Activated CD4-positive, alpha-beta T cell treated with anti-CD3 and anti-CD28 coated beads for 1 hour (primary cell): Measurements from ENCODE around the gene HEATR9.

Experiments used
- DNase-seq: peaks from one replicate; pipeline ENCODE4 v3.0.0-alpha.2; 2020

HEATR9 gene

GRCh38 chr17:35864853-35865252 lies 3.8 kb downstream of the HEATR9 start:
- no peak for DNase-seq

- DNase-seq = no peak
Measured at GRCh38 chr17:35856603-35857002, 12.1 kb downstream of the HEATR9 start.

GRCh38 chr17:35855965-35856364 lies 12.7 kb downstream of the HEATR9 start:
- DNase-seq = no peak

GRCh38 chr17:35849469-35850348 lies 19.0 kb downstream of the HEATR9 start:
- DNase-seq = no peak

GRCh38 chr17:35847633-35848373 lies 20.9 kb downstream of the HEATR9 start:
- no peak for DNase-seq

GRCh38 chr17:35847006-35847405 lies 21.7 kb downstream of the HEATR9 start:
- DNase-seq = no peak

GRCh38 chr17:35846055-35846809 lies 22.5 kb downstream of the HEATR9 start:
- no peak for DNase-seq

GRCh38 chr17:35844547-35844946 lies 24.1 kb downstream of the HEATR9 start:
- no peak for DNase-seq

- no peak for DNase-seq
Measured at GRCh38 chr17:35843698-35844097, 25.0 kb downstream of the HEATR9 start.

- DNase-seq = no peak
Measured at GRCh38 chr17:35842239-35842638, 26.5 kb downstream of the HEATR9 start.

GRCh38 chr17:35841505-35841904 lies 27.2 kb downstream of the HEATR9 start:
- DNase-seq = no peak

GRCh38 chr17:35841101-35841500 lies 27.6 kb downstream of the HEATR9 start:
- DNase-seq = no peak

GRCh38 chr17:35825206-35825605 lies 43.5 kb downstream of the HEATR9 start:
- DNase-seq = no peak

GRCh38 chr17:35821308-35821707 lies 47.4 kb downstream of the HEATR9 start:
- no peak for DNase-seq

- DNase-seq = no peak
Measured at GRCh38 chr17:35819455-35819854, 49.2 kb downstream of the HEATR9 start.

GRCh38 chr17:35817196-35817595 lies 51.5 kb downstream of the HEATR9 start:
- no peak for DNase-seq

GRCh38 chr17:35816723-35817122 lies 52.0 kb downstream of the HEATR9 start:
- no peak for DNase-seq

GRCh38 chr17:35812456-35812855 lies 56.2 kb downstream of the HEATR9 start:
- no peak for DNase-seq

GRCh38 chr17:35811759-35812158 lies 56.9 kb downstream of the HEATR9 start:
- DNase-seq = no peak

- no peak for DNase-seq
Measured at GRCh38 chr17:35809855-35810461, 58.7 kb downstream of the HEATR9 start.

GRCh38 chr17:35808962-35809854 lies 59.5 kb downstream of the HEATR9 start, which contains the start of gene TAF15:
TAF15 (plus strand) TSS chr17:35809484; CDS start chr17:35809570, 86 bp downstream.
- peak; percentile 92 for DNase-seq
